ENCODE measurements around the gene EXD3. TPM values are rescaled to one million over a fixed set of nuclear protein-coding genes. Genes with fewer than 3 reads are reported as not detected.

The EXD3 gene
- total RNA-seq, 1 experiment from 2014 or later = 15.3 TPM

DNA sequence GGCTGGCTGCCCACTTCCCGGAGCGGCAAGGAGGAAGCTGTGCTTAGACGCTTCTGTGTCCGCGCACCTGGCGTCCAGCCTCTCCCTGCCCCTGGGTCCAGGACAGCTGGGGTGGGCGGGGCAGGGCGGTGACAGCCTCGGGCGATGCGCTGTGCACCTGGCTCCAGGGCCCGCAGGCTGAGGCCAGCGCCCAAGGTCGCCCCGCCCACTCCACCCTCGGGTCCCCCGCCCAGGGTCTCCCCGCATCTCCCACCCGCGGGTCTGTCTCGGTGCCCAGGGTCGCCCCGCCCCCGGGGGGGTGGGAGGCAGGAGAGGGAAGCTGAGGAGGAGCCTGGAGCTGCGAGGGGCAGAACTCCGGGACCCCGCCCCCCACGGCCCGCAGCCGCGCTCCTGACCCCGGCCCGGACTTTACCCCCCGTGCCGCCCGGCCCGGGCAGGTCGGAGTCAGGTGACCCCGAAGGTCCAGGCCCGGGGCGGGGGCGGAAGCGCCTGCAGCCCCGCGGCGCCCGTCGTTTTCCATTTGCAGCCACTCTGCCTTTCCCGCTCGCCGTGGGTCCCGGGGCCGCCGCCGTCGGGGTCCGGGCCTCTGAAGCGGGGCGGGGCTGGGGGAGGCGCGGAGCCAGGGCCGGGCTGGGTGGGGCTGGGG, 18.4 kb upstream of the EXD3 start, which contains the start of gene ENTPD8:
ENTPD8 (minus strand) TSS at position 69 of the 646 bp plus-strand sequence. CDS start 3,072 bp downstream, outside the sequence.
- Histone ChIP-seq H2AFZ (ENCODE audit: low read length) (no peak within 1 kb of the TSS), H4K91ac (ENCODE audit: insufficient read length, low read depth, low read length) (no peak within 1 kb of the TSS)

More for the DNA sequence above, 18.4 kb upstream of the EXD3 start, which contains the start of gene ENTPD8:
- no peak within 1 kb of the TSS for H4K8ac ChIP-seq (replicated peaks; ENCODE audit: insufficient read length, low read depth, low read length)
- no peaks in the 10 kb centered on the region for H3K79me1 ChIP-seq (ENCODE audit: insufficient read depth, low read depth, low read length, poor library complexity, severe bottlenecking)
- H2BK5ac ChIP-seq (ENCODE audit: insufficient read length, low read length) = no peak within 1 kb of the TSS
- DNase-seq = peak; percentile 95
- peaks cover 20% of the 10 kb centered on the region for H3K27me3 Mint-ChIP-seq (ENCODE audit: low read depth)
- no peak within 1 kb of the TSS for H3K14ac ChIP-seq (ENCODE audit: insufficient read depth, low read length)
- no peaks in the 10 kb centered on the region for H3K4me1 ChIP-seq (ENCODE audit: insufficient read depth, low read length)
- H2BK120ac ChIP-seq (ENCODE audit: low read depth, low read length, poor library complexity, severe bottlenecking) = no peak within 1 kb of the TSS
- no peak within 1 kb of the TSS for H3K27ac Mint-ChIP-seq
- no peak within 1 kb of the TSS for H2BK20ac ChIP-seq (ENCODE audit: low read depth, low read length, poor library complexity, severe bottlenecking)
- H3K23ac ChIP-seq (ENCODE audit: insufficient read length, low read depth, low read length) = no peak within 1 kb of the TSS
- H3K9ac ChIP-seq (ENCODE audit: extremely low read depth, insufficient read length, low read length) = no peak within 1 kb of the TSS
- no peaks in the 10 kb centered on the region for H3K36me3 Mint-ChIP-seq (ENCODE audit: insufficient read depth in 1 of 3, low read depth in 3 of 3)
- peak within 1 kb of the TSS; percentile 85 for H3K4me2 ChIP-seq (ENCODE audit: insufficient read depth, insufficient read length, low read length)
- H4K5ac ChIP-seq (ENCODE audit: insufficient read length, low read depth, low read length) = no peak within 1 kb of the TSS
- no peaks in the 10 kb centered on the region for H4K20me1 ChIP-seq (ENCODE audit: control insufficient read depth, insufficient read depth, insufficient read length)
- no peaks in the 10 kb centered on the region for H3K27me3 ChIP-seq (ENCODE audit: insufficient read depth, low read length)
- H3K27ac ChIP-seq (ENCODE audit: insufficient read length, low read depth, low read length) = no peak within 1 kb of the TSS
- no peak within 1 kb of the TSS for H3K56ac ChIP-seq (ENCODE audit: insufficient read length, low read depth, low read length)
- no peaks in the 10 kb centered on the region for H3K9me3 ChIP-seq (ENCODE audit: control insufficient read depth, low read depth, low read length)
- TF ChIP-seq, protein P1, sequence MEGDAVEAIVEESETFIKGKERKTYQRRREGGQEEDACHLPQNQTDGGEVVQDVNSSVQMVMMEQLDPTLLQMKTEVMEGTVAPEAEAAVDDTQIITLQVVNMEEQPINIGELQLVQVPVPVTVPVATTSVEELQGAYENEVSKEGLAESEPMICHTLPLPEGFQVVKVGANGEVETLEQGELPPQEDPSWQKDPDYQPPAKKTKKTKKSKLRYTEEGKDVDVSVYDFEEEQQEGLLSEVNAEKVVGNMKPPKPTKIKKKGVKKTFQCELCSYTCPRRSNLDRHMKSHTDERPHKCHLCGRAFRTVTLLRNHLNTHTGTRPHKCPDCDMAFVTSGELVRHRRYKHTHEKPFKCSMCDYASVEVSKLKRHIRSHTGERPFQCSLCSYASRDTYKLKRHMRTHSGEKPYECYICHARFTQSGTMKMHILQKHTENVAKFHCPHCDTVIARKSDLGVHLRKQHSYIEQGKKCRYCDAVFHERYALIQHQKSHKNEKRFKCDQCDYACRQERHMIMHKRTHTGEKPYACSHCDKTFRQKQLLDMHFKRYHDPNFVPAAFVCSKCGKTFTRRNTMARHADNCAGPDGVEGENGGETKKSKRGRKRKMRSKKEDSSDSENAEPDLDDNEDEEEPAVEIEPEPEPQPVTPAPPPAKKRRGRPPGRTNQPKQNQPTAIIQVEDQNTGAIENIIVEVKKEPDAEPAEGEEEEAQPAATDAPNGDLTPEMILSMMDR (conservative IDR thresholded peaks at IDR 0.05) = no peak
- H3K18ac ChIP-seq (ENCODE audit: insufficient read length, low read depth, low read length) = no peak within 1 kb of the TSS
- H2BK12ac ChIP-seq (ENCODE audit: insufficient read length, low read depth, low read length) = no peak within 1 kb of the TSS
- peaks cover 7 to 12% of the 10 kb centered on the region in 2 experiments for H3K4me1 Mint-ChIP-seq
- H3K79me2 ChIP-seq (ENCODE audit: insufficient read depth, low read length) = no peaks in the 10 kb centered on the region
- peak within 1 kb of the TSS; percentile 58 to 85 for H3K4me3 Mint-ChIP-seq
- no peak within 1 kb of the TSS for H2BK15ac ChIP-seq (ENCODE audit: low read depth, low read length)
- H3K4ac ChIP-seq (ENCODE audit: low read depth, low read length) = no peak within 1 kb of the TSS
- WGBS (ENCODE audit: extremely low coverage, insufficient read length, low lambda C conversion rate) = no CpG with 5 or more reads among the region's 62 CpGs
- H3T11ph ChIP-seq (ENCODE audit: low read length) = no peak within 1 kb of the TSS
- no peak within 1 kb of the TSS for H2AK5ac ChIP-seq (ENCODE audit: insufficient read length, low read length)
- no peaks in the 10 kb centered on the region for H3K23me2 ChIP-seq (ENCODE audit: insufficient read length, low read depth, low read length, poor library complexity, severe bottlenecking)
- 0 out of 5 replicates have a peak, but pooled peaks cover 0 to 1% of the 10 kb centered on the region in 2 experiments for H3K9me3 Mint-ChIP-seq
